ENCODE data around the gene POU2F3. TPM values are rescaled to one million over a fixed set of nuclear protein-coding genes. Genes with fewer than 3 reads are reported as not detected.

POU2F3 gene
- total RNA-seq, 1 donor from 2014 or later, result 0.98 TPM

DNA sequence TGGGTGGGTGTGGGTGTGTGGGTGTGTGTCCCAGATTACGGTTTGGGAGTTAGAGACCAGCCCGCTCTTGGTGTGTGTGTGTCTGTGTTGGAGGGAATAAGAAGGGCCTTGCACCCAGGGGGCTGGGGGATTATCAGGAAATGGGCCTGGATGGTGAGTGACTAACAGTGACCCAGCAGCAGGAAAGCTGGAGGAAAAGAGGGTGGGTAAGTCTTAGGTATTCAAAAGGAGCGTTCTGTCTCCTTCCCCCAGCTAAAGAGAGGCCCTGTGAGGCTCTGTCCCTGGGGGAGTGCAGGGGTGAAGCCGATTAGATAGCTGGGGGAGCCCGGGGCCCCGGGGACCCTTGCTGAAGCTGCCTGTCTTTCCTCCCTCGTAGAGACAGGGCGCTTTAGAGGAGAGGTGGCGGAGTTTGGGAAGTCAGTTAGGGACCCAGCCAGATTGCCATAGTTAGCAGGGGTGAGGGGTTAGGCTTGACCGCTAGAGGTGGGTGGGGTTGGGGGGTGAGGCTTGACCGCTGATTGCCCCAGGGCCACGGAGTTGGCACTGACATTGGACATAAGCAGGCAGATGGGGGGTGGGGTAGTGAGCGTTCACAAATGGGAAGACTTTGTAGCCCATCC lies 27.6 kb upstream of the POU2F3 start:
- Mint-ChIP-seq H3K4me1 (peaks cover 36% of the 10 kb centered on the region), H3K4me3 (peak overlapping the region; percentile 85), H3K27ac (peak overlapping the region; percentile 50), H3K36me3 (no peaks in the 10 kb centered on the region), H3K9me3 (no peaks in the 10 kb centered on the region), H3K27me3 (ENCODE audit: low read depth) (peaks cover 60% of the 10 kb centered on the region)
- TF ChIP-seq, protein P1, sequence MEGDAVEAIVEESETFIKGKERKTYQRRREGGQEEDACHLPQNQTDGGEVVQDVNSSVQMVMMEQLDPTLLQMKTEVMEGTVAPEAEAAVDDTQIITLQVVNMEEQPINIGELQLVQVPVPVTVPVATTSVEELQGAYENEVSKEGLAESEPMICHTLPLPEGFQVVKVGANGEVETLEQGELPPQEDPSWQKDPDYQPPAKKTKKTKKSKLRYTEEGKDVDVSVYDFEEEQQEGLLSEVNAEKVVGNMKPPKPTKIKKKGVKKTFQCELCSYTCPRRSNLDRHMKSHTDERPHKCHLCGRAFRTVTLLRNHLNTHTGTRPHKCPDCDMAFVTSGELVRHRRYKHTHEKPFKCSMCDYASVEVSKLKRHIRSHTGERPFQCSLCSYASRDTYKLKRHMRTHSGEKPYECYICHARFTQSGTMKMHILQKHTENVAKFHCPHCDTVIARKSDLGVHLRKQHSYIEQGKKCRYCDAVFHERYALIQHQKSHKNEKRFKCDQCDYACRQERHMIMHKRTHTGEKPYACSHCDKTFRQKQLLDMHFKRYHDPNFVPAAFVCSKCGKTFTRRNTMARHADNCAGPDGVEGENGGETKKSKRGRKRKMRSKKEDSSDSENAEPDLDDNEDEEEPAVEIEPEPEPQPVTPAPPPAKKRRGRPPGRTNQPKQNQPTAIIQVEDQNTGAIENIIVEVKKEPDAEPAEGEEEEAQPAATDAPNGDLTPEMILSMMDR (IDR thresholded peaks at IDR 0.05; ENCODE audit: unreplicated experiment), result no peak
- DNase-seq (ENCODE audit: low spot score in 2 of 2, unreplicated experiment in 2 of 2), result no peak

DNA sequence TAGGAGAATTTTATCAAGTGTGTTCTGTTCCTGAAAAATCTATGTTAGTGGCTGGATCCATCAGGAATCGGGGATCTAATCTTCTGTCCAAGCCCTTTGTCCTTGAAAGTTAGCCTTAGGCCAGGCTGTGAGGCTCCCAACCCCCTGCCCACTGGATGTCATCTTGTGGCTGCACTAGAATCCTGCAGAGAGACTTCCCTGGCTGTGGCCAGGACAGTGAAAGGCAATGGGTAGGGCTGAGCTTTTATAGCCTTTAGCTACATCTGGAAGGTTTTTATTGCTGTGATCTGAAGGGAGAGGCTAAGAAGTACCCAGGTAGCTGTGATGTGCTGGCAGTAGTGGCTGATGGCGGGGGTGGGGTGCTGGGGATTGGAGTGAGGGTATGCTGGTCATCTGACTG lies 27.0 kb upstream of the POU2F3 start:
- peaks cover 32% of the 10 kb centered on the region for H3K4me1 Mint-ChIP-seq
- H3K27me3 Mint-ChIP-seq (ENCODE audit: low read depth), result peaks cover 54% of the 10 kb centered on the region
- no peaks in the 10 kb centered on the region for H3K9me3 Mint-ChIP-seq
- TF ChIP-seq, protein P1 (IDR thresholded peaks at IDR 0.05; ENCODE audit: unreplicated experiment), result no peak
- no peaks in the 10 kb centered on the region for H3K36me3 Mint-ChIP-seq
- DNase-seq (ENCODE audit: low spot score in 2 of 2, unreplicated experiment in 2 of 2), result no peak
- no peak overlapping the region for H3K27ac Mint-ChIP-seq
- H3K4me3 Mint-ChIP-seq, result peak overlapping the region; percentile 85

DNA sequence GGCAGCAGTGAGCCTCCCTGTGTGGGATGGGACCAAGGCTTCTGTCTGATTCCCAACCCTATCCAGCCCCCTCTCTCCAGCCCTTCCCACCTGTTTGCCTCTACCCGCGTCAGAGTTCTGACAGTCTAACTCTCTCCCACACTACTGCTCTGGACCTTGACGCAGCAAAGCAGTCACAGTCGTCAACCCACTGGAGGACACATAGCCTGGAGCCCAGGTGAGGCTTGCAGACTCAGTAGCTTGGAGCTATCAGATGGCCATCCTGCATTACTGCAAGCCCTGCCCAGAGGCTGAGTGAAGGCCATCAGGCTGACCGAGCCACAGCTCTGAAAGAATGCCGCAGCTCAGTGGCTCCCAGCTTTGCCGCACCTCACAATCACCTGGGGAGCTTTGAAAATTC lies 25.4 kb upstream of the POU2F3 start:
- H3K9me3 Mint-ChIP-seq, result no peaks in the 10 kb centered on the region
- peaks cover 39% of the 10 kb centered on the region for H3K27me3 Mint-ChIP-seq (ENCODE audit: low read depth)
- DNase-seq (ENCODE audit: low spot score in 2 of 2, unreplicated experiment in 2 of 2), result no peak
- TF ChIP-seq, protein P1 (IDR thresholded peaks at IDR 0.05; ENCODE audit: unreplicated experiment), result no peak
- H3K4me1 Mint-ChIP-seq, result peaks cover 18% of the 10 kb centered on the region
- no peak overlapping the region for H3K27ac Mint-ChIP-seq
- H3K36me3 Mint-ChIP-seq, result no peaks in the 10 kb centered on the region
- no peak overlapping the region for H3K4me3 Mint-ChIP-seq

DNA sequence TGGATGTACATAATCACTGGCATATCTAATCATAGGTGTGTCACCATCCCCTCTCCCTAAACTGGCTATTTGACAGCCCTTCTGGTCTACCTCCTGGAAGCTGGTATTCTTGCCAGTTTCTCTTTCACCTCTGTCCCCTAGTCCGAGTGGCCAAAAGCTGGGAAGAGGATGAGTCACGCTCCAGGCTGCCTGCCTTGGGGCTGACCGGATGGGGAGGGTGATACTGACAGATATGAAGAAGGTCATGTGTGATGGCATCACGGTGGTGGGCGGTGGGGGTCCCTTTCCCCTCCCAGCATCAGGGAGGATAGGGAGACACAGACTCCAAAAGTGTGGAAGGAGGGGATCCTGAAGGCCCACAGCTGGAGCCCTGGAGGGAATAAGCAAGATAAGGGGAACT lies 24.3 kb upstream of the POU2F3 start:
- Mint-ChIP-seq H3K27me3 (ENCODE audit: low read depth) (peaks cover 31% of the 10 kb centered on the region), H3K9me3 (no peaks in the 10 kb centered on the region), H3K4me1 (peaks cover 11% of the 10 kb centered on the region), H3K4me3 (no peak overlapping the region), H3K36me3 (no peaks in the 10 kb centered on the region), H3K27ac (no peak overlapping the region)
- TF ChIP-seq, protein P1 (IDR thresholded peaks at IDR 0.05; ENCODE audit: unreplicated experiment), result no peak
- DNase-seq (ENCODE audit: low spot score in 2 of 2, unreplicated experiment in 2 of 2), result no peak

DNA sequence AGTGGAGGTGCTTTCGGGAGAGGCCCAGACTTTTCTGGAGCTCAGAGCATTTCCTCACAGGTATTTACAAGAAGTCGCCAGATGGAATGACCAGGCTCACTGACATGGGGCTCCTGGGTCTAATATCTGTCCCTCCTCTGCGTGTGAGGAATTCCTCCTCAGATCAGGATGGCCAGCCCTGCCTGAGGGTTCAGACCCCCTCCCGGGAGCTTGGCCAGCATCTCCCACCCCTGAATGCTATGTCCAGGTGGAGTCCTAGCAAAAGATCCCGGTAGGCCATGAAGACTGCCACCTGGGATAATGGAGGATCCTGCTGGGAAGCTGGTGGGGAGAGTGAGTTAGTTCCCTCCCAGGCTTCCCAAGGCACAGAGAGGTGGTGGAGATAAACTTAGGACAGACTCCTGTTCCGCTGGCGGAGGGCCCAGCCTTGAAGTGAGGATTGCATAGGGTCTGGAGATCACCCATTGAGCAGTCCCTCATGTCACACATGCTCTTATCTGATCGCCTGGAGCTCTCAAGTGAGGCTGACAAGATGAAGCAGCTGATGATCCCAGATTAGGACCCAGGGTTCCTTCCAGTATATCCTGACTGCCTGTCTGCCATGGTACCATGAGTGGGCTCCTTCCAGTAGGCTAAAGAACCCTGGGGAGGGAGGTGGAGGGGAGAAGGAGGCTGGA lies 23.4 kb upstream of the POU2F3 start:
- TF ChIP-seq, protein P1 (IDR thresholded peaks at IDR 0.05; ENCODE audit: unreplicated experiment), result no peak
- Mint-ChIP-seq H3K27me3 (ENCODE audit: low read depth) (peaks cover 28% of the 10 kb centered on the region), H3K4me3 (no peak overlapping the region), H3K9me3 (no peaks in the 10 kb centered on the region), H3K4me1 (peaks cover 10% of the 10 kb centered on the region), H3K27ac (no peak overlapping the region), H3K36me3 (no peaks in the 10 kb centered on the region)
- no peak for DNase-seq (ENCODE audit: low spot score in 2 of 2, unreplicated experiment in 2 of 2)
